Kidney epithelial cell (primary cell): ENCODE data around the gene FOXP1. TPM values are rescaled to one million over a fixed set of nuclear protein-coding genes. Genes with fewer than 3 reads are reported as not detected.
A peak's percentile ranks its signal among the peaks of the same experiment; 100 is the strongest.

ENCODE experiments used
- DNase-seq: peaks from one replicate; pipeline ENCODE4 v3.0.0-alpha.2; 2010; ENCODE audit warnings: low read depth
- H3K27me3 ChIP-seq: 2 replicates; pipeline ENCODE4 v1.6.0; 2011; ENCODE audit warnings: low read length; ENCODE audit not compliant: control insufficient read depth, insufficient read depth
- H3K36me3 ChIP-seq: 2 replicates; pipeline ENCODE4 v1.5.1; 2011; ENCODE audit warnings: low read length; ENCODE audit not compliant: control insufficient read depth, insufficient read depth
- H3K4me3 ChIP-seq: 2 replicates; pipeline ENCODE4 v1.5.1; 2011; ENCODE audit warnings: low read depth, mild to moderate bottlenecking, control low read depth, low read length
- total RNA-seq: library from RNA; depleted of rRNA; stranded (reverse); fragments of >200 nt; gene quantifications from 2 replicates; pipeline ENCODE4 v1.2.3, GENCODE V29; 2015
- TF ChIP-seq, protein P1 (sequence below): IDR thresholded peaks from 2 replicates; pipeline ENCODE4 v1.5.1; 2011; ENCODE audit warnings: mild to moderate bottlenecking, moderate library complexity, low read length, control low read depth, inconsistent platforms; ENCODE audit not compliant: insufficient read depth, poor library complexity, severe bottlenecking

Gene FOXP1
- total RNA-seq, 1 donor from 2014 or later = 75.0 TPM

DNA sequence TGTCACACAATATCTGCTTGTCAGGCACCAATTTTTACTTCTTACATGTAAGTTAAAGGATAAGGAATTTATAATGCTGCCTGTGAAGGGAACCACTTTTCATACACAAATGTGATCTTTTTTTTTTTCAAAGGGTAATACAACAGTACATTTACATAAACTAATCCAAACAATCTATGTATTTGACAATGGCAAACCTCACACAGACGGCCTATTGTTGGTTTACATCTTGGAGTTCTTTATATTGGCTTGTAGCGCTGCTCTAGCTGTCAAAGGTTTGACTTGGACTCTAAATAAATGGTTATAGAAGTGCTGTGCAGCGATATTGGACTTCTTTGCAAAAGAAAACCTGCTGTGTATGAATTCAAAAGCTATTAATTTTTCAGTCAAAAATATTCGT lies 598.0 kb downstream of the FOXP1 start:
- Histone ChIP-seq H3K27me3 (no peaks in the 10 kb centered on the region), H3K36me3 (no peaks in the 10 kb centered on the region), H3K4me3 (no peak overlapping the region)
- TF ChIP-seq, protein P1, sequence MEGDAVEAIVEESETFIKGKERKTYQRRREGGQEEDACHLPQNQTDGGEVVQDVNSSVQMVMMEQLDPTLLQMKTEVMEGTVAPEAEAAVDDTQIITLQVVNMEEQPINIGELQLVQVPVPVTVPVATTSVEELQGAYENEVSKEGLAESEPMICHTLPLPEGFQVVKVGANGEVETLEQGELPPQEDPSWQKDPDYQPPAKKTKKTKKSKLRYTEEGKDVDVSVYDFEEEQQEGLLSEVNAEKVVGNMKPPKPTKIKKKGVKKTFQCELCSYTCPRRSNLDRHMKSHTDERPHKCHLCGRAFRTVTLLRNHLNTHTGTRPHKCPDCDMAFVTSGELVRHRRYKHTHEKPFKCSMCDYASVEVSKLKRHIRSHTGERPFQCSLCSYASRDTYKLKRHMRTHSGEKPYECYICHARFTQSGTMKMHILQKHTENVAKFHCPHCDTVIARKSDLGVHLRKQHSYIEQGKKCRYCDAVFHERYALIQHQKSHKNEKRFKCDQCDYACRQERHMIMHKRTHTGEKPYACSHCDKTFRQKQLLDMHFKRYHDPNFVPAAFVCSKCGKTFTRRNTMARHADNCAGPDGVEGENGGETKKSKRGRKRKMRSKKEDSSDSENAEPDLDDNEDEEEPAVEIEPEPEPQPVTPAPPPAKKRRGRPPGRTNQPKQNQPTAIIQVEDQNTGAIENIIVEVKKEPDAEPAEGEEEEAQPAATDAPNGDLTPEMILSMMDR = no peak
- DNase-seq = no peak

DNA sequence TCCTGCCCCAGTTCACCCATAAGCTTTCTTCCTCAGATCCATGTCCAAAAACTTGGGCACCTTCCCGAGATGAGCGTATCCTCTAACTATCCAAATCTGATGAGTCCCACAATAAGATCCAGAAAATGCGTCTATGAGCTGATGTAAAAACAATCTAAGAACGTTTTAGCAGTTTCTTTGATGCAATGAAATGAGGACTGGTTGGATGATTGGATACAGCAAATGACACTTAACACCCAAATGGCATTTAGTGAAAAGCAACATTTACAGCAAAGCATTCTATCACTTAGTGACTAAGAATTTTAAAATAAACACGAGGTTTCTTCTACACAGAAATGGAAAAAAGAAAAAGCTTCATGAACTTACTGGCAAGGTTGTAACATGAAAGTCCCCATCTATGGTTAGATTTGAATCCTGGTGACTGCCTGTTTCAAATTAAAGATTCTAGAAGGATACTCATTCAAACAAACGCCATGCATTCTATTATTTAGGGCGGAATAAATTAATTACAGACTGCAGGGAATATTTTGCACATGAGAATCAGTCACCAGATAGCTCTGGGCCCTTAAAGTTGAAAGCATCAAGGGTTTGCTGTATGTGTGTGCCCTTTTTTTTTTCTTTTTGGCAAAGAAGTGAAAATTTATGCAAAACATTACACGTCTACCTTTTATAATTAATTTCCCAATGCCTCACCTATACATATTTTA lies 598.6 kb downstream of the FOXP1 start:
- TF ChIP-seq, protein P1 = no peak
- Histone ChIP-seq H3K36me3 (no peaks in the 10 kb centered on the region), H3K4me3 (no peak overlapping the region), H3K27me3 (no peaks in the 10 kb centered on the region)
- no peak for DNase-seq

DNA sequence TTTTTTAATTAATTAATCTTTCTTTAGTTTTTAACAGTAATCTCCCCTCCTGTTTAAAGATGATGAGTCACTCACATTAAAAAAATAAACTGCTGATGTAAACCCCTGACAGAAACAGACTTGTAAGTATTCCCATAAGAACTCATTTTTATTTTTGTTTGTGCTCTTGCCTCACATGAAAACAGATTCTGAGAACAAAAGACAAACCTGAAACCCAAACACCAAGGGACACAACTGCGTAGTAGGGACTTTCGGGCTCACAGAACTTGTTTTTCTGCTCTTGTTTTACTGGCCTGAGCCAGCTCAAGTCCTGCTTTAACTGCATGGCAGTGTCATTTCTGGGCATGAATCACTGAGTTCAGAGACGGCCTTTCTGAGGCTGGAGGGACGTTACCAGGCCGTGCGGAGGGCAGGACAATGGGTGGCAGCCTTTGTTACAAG lies 600.8 kb downstream of the FOXP1 start:
- TF ChIP-seq, protein P1 = no peak
- no peak overlapping the region for H3K4me3 ChIP-seq
- H3K36me3 ChIP-seq = no peaks in the 10 kb centered on the region
- H3K27me3 ChIP-seq = no peaks in the 10 kb centered on the region
- peak; percentile 74 for DNase-seq

DNA sequence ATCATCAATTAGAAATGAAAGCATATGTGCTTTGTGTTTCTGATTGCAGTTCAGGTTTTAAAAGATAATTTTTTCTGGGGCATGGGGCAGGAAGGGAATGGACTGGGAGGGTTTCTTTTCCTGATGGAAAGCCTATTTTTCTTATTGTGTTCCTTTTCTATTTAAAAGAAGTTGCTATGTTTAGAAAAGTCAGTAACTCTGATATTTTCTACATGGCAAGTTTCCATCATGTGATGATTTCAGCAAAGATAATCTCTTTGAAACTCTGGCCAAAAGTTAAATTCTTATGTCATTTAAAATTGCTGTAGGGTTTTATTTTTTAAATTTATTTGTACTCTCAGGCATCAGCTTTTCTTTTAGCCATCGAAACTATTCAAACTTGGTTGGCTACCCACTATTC lies 601.2 kb downstream of the FOXP1 start:
- no peaks in the 10 kb centered on the region for H3K36me3 ChIP-seq
- no peak overlapping the region for H3K4me3 ChIP-seq
- no peaks in the 10 kb centered on the region for H3K27me3 ChIP-seq
- no peak for DNase-seq
- TF ChIP-seq, protein P1 = no peak

DNA sequence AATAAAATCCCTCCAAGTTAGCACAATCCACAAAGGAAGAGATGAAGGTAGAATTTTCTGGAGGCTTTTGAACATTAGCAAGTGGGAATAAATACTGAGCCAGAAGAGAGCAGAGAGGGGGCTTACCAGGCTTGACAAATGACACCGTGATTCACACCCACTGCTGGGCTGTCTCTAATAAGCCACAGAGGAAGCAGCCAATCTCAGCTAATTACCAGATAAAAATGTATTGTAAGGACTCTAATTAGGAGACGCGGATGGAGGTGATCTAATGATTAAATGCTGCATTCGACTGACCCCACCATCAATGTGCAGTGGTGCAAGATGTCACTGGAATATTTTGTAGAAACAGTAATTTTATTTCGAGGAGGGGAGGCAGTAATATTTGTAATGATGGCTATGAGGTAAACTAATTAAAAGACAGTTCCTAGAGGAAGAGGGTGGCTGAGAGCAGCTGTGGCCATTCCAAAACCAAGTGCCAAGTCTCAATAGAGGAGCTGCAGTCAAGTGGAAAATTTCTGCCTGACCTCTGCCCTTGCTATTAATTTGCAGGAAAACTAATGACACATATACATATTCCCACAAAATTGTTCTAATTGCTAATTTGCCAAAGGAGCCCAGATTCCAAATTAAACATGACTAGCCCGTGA lies 602.2 kb downstream of the FOXP1 start:
- TF ChIP-seq, protein P1 = no peak
- no peak for DNase-seq
- no peaks in the 10 kb centered on the region for H3K36me3 ChIP-seq
- no peaks in the 10 kb centered on the region for H3K27me3 ChIP-seq
- H3K4me3 ChIP-seq = no peak overlapping the region

DNA sequence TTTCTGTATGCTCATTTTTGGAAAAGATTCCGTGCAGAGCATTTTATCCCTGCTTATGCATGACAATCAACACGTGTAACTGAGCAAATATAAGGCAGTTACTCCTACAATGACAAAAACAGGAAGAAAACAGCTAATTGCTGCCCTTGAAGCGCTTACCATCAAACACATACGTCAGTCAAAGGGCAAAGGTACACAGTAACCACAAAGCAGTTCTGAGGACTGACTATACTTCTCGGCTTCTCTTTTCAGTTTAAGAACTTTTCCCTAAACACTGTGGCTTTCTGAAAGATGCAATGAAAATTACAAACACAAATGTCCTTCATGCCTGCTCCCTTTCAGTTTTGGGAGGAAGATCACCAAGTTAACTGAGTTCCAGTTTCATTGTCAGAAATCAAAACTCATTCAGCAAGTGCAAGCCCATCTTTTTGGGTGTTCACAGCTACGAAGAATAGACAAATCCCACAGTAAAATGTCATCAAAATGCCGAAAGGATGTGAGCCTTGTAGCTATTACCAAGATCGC lies 602.8 kb downstream of the FOXP1 start:
- no peak for DNase-seq
- H3K36me3 ChIP-seq = no peaks in the 10 kb centered on the region
- TF ChIP-seq, protein P1 = no peak
- H3K4me3 ChIP-seq = no peak overlapping the region
- H3K27me3 ChIP-seq = no peaks in the 10 kb centered on the region
